HG03108 (cell line): ENCODE data around the gene PAWR.
"Not testable (repeated sequence)": the region's sequence is repeated elsewhere in the genome, so short reads cannot be mapped to it uniquely, and the experiment has no call there.

Experiments
- ATAC-seq: cut with Tn5 transposase; IDR thresholded peaks from one replicate; pipeline ENCODE4 v1.9.1; 2021; ENCODE audit warnings: moderate library complexity; ENCODE audit not compliant: unreplicated experiment

PAWR gene

DNA sequence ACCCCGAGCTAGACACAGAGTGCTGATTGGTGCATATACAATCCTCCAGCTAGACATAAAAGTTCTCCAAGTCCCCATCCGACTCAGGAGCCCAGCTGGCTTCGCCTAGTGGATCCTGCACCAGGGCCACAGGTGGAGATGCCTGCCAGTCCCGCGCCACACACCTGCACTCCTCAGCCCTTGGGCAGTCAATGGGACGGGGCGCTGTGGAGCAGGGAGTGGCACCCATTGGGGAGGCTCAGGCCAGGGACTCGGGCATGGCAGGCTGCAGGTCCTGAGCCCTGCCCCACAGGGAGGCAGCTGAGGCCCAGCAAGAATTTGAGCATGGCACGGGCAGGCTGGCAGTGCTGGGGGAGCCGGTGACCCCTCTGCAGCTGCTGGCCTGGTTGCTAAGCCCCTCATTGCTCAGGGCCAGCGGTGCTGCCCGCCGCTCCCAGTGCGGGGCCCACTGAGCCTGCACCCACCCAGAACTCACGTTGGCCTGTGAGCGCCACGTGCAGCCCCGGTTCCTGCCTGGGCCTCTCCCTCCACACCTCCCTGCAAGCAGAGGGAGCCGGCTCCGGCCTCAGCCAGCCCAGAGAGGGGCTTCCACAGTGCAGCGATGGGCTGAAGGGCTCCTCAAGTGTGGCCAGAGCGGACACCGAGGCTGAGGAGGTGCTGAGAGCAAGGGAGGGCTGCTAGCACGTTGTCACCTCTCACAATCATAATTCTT lies 136.7 kb downstream of the PAWR start:
- no peak for ATAC-seq

DNA sequence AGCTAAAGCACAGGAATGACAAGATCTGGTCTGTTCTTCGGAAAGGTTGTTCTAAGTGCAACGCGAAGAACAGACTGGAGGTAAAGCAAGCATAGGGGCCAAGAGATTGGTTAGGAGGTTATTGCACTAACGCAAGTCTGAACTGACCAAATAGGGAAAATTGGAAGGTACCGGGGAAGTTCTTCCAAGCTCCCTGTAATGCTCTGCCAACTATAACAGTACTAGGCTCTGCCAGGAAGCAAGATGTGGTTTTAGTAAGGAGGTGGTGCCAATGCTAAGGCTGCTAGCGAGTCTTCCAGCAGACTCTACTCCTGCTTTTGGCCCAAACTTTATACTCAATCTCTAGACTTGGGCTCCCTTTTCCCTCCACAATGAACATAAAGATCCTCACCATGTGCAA lies 138.6 kb downstream of the PAWR start:
- no peak for ATAC-seq

DNA sequence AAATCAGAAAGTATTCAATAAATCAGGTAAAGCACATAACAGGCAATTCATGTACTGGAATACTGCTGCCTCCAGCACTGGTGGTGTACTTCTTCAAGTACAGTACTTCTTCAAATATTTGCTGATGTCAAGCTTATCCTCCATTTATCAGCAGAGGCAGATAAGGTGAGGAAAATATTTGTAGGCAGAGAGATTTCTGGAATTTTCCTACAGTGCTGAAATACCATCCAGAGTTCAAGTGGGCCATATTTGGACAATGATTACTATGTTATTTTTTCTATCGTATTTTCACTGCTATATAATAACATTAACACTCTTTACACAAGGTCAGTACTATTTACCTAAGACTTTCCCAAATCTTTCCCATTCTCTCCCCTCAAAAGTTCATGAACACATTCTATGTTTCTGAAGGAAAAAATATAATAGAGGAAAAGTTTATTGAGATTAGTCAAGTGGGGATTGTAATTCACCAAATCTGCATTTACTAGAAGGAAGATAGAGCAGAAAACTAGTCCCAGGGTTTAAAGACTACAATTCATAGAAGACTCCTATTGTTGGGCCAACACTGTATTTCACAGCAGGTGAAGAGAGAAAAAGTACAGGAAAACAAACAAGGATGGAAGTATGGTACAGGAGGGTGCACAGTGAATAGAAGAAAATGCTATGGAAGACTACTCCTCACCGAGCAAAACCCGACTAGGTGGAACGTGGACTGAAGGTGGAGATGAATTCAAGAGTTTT lies 141.1 kb downstream of the PAWR start:
- ATAC-seq, result no peak

DNA sequence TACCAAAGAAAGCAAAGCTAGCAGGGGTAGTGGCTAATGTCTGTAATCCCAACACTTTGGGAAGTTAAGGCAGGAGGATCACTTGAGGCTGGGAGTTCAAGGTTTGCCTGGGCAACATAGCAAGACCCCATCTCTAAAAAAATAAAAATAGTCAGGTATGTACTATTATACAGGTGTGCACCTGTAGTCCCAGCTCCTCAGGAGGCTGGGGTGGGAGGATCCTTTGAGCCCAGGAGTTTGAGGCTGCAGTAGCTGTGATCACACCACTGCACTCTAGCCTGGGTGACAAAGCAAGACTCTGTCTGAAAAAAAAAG lies 142.2 kb downstream of the PAWR start:
- no peak for ATAC-seq

DNA sequence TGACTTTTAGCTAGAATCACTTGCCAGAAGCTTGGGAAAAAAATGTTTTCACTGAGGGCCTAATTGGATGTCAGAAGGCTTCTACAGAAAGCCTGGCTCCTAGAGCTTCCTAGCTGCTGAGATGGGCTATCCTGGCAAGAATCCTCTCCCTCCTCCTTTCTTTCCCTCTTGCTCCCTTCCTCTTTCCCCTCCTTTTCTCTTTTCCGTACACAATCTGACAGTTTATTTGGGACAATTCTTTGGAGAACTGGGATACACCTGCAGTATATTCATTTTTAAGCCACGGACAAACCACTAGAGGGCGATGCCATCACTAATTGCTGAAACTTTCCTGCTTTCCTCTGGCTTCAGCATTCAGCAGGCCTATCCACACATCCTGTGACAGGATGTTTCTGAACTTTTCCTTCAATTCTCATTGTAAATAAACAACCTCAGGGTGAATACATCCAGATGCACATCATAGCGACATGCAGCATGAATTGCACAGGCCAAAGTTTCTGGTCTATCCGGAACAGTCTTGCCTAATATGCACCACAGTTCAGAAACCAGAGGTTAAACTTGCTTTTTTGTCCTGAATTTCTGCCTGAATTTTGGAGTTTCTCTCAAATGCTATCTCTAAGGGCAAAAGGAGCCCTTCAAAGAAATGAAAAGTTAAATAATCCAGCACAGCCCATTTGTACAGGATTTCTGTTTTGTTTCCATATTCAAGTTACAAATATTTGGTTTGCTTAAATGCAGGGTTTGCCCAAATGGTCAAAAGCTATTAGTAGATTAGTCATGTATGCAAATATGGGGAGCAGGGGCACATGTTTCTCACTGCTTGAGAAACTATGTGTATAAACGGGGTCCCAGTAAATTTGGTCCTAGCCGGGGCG lies 142.8 kb downstream of the PAWR start:
- peak; percentile 78 for ATAC-seq

DNA sequence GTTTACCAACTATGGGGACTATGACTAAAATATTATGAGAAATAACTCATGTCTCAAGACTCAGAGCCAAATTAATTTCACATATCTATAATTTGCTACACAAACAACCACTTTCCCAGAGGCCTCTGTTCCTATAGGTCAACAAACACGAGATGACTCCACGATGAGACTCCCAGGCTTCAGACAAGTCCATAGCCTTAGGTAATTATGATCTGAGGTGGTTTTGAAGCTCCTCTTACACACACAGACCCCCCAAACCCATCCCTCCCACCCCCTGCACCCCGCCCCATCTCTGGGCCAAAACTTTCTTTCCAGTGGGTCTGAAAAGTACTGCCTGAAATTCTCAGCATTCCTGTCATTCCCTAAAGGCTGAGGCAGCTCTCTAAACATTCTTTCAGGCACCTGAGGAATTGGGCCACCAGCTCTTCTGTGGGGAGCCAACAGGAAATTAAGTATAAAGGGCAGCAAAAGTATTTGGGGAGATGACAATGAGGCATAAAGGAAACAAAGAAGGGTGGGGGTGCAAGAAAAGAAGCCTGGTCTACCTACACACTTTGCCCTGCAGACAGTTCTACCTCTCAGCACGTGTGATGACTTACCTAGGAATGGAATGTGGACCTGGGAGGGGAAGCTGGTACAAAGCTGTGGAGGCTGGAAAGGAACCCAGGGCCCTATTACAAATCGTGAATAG lies 143.6 kb downstream of the PAWR start:
- ATAC-seq, result no peak

DNA sequence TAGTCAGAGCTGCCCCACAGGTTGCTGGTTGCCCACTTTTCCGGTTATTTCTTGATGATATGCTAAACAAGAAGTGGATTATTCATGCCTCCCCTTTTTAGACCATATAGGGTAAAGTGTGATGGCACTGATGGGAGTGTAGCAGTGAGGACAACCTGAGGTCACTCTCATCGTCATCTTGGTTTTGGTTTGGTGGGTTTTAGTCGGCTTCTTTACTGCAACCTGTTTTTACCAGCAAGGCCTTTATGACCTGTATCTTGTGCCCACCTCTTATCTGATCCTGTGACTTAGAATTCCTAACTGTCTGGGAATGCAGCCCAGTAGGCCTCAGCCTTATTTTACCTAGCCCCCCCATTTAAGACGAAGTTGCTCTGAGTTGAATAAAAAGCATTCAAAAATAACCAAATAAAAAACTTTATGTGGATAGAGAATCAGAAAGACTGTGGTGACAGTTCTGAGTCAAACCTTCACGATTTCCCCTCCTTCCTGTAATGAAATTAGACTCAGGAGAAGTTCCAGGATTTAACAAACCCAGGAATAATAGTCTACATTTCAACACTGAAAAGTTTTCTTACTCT lies 144.2 kb downstream of the PAWR start:
- ATAC-seq, result no peak

DNA sequence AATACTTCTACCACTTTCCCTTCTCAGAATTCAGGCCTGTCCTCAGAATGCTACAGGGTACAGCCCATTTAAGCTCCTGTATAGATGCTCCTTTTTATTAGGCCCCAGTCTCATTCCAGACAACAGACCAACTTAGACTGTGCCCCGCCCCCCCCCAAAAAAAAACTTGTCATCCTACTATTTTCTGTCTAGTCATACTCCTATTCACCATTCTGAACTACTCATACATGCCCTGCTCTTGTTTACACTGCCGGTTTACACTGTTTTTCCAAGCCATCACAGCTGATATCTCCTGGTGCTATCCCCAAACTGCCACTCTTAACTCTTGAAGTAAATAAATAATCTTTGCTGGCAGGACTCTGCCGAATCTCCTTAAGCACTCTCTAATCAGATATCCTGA lies 146.3 kb downstream of the PAWR start:
- not testable (repeated sequence) for ATAC-seq

DNA sequence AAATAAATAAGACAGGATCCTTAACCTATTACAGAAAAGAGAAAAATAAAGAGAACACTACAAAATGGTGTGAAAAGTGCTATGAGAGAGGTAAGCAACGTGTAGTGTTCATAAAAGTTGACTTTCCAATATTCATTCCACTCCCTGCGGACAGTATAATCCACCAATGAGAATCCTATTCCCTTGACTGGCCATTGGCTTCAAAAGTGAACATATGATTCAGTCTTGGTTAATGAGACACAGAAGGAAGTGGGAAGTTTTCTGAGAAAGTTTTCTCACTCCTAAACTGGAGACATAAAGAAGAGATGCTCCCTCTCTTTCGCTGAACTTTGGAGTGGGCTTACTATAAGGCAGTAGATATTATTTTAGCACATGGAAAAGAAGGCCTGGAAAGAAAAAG lies 153.1 kb downstream of the PAWR start:
- no peak for ATAC-seq

DNA sequence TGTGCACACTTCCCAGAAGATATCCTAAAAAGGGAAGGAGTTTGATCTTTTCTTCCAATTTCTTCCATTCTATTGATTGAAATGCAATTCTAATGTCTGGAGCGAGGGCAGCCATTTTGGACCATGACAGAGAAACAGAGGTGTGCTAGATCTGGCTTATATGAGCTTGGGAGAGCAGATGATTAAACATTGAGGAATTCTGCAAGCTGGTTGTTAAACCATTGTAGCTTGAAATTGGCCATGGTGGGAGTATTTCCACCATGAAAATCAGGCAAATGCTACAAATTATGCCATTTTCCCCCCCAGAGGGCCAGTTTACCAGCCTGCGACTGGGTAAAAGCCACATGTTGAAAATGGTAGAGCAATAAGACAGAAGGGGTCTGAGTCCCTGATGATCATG lies 155.0 kb downstream of the PAWR start:
- ATAC-seq, result no peak
